Subcutaneous abdominal adipose tissue (tissue), 5 donors: ENCODE results near the gene OLA1.

Experiments used
- H3K27ac ChIP-seq: one replicate; pipeline ENCODE4 v1.7.0; 2013; ENCODE audit warnings: low read depth, mild to moderate bottlenecking, inconsistent platforms, low read length, moderate library complexity
- H3K27me3 ChIP-seq, 5 donors: one replicate each; pipeline ENCODE4 v1.7.0; 2013; ENCODE audit warnings: low read length in 5 of 5, inconsistent platforms in 1 of 5; ENCODE audit not compliant: control insufficient read depth in 5 of 5, insufficient read depth in 4 of 5
- H3K36me3 ChIP-seq, 5 donors: one replicate each; pipeline ENCODE4 v1.7.0; 2013; ENCODE audit warnings: low read length in 5 of 5; ENCODE audit not compliant: control insufficient read depth in 5 of 5, insufficient read depth in 5 of 5
- H3K4me1 ChIP-seq, 5 donors: one replicate each; pipeline ENCODE4 v1.7.0; 2013; ENCODE audit warnings: low read length in 5 of 5, mild to moderate bottlenecking in 3 of 5, moderate library complexity in 1 of 5; ENCODE audit not compliant: control insufficient read depth in 5 of 5, insufficient read depth in 5 of 5
- H3K4me3 ChIP-seq, 5 donors: one replicate each; pipeline ENCODE4 v1.7.0; 2013; ENCODE audit warnings: low read length in 5 of 5, low read depth in 1 of 5
- H3K9ac ChIP-seq, 5 donors: one replicate each; pipeline ENCODE4 v1.7.0; 2013; ENCODE audit warnings: low read length in 5 of 5, mild to moderate bottlenecking in 4 of 5, moderate library complexity in 3 of 5
- H3K9me3 ChIP-seq, 5 donors: one replicate each; pipeline ENCODE4 v1.7.0; 2013; ENCODE audit warnings: low read length in 5 of 5; ENCODE audit not compliant: control insufficient read depth in 5 of 5
- donor health status: healthy.
- donor health status: healthy.
- donor health status: healthy.
- donor health status: healthy.
- donor health status: healthy.

Gene OLA1

GRCh38 chr2:174142290-174142689 is 106.0 kb downstream of the OLA1 start:
- no peaks in the 10 kb centered on the region for H3K27me3 ChIP-seq

GRCh38 chr2:174138161-174138560 is 110.2 kb downstream of the OLA1 start:
- H3K36me3 ChIP-seq = peaks cover 0 to 4% (median 0%) of the 10 kb centered on the region in 5 donors
- peaks cover 0 to 4% (median 0%) of the 10 kb centered on the region in 5 donors for H3K9me3 ChIP-seq
- peaks cover 0 to 6% (median 0%) of the 10 kb centered on the region in 5 donors for H3K4me1 ChIP-seq
- H3K27ac ChIP-seq = no peak overlapping the region
- H3K27me3 ChIP-seq = no peaks in the 10 kb centered on the region
- no peak overlapping the region for H3K9ac ChIP-seq
- H3K4me3 ChIP-seq = no peak overlapping the region

More at GRCh38 chr2:174142290-174142689, 106.0 kb downstream of the OLA1 start:
- Histone ChIP-seq H3K9me3 (peaks cover 0 to under 1% (median 0%) of the 10 kb centered on the region in 5 donors), H3K27ac (no peak overlapping the region), H3K9ac (no peak overlapping the region), H3K36me3 (peaks cover 0 to under 1% (median 0%) of the 10 kb centered on the region in 5 donors), H3K4me1 (peaks cover 0 to 6% (median 0%) of the 10 kb centered on the region in 5 donors), H3K4me3 (no peak overlapping the region)

GRCh38 chr2:174135981-174136380 is 112.4 kb downstream of the OLA1 start:
- Histone ChIP-seq H3K9ac (no peak overlapping the region), H3K4me1 (no peaks in the 10 kb centered on the region)

GRCh38 chr2:174125090-174125489 is 123.2 kb downstream of the OLA1 start:
- no peak overlapping the region for H3K4me3 ChIP-seq
- no peak overlapping the region for H3K27ac ChIP-seq
- no peaks in the 10 kb centered on the region for H3K4me1 ChIP-seq
- no peaks in the 10 kb centered on the region for H3K9me3 ChIP-seq
- no peaks in the 10 kb centered on the region for H3K36me3 ChIP-seq
- no peaks in the 10 kb centered on the region for H3K27me3 ChIP-seq
- H3K9ac ChIP-seq = no peak overlapping the region

More at GRCh38 chr2:174135981-174136380, 112.4 kb downstream of the OLA1 start:
- Histone ChIP-seq H3K27ac (no peak overlapping the region), H3K36me3 (peaks cover 0 to 4% (median 0%) of the 10 kb centered on the region in 5 donors), H3K27me3 (no peaks in the 10 kb centered on the region), H3K9me3 (peaks cover 0 to 4% (median 0%) of the 10 kb centered on the region in 5 donors), H3K4me3 (no peak overlapping the region)

- Histone ChIP-seq H3K4me3 (no peak overlapping the region), H3K9ac (no peak overlapping the region), H3K27ac (no peak overlapping the region), H3K4me1 (no peaks in the 10 kb centered on the region), H3K36me3 (no peaks in the 10 kb centered on the region), H3K9me3 (no peaks in the 10 kb centered on the region), H3K27me3 (no peaks in the 10 kb centered on the region)
Measured at GRCh38 chr2:174124181-174124580, 124.2 kb downstream of the OLA1 start.

- no peaks in the 10 kb centered on the region for H3K27me3 ChIP-seq
Measured at GRCh38 chr2:174122185-174122584, 126.1 kb downstream of the OLA1 start.

GRCh38 chr2:174121612-174122011 is 126.7 kb downstream of the OLA1 start:
- Histone ChIP-seq H3K4me1 (no peaks in the 10 kb centered on the region), H3K4me3 (no peak overlapping the region), H3K9me3 (no peaks in the 10 kb centered on the region), H3K27ac (no peak overlapping the region), H3K27me3 (no peaks in the 10 kb centered on the region), H3K36me3 (no peaks in the 10 kb centered on the region), H3K9ac (no peak overlapping the region)

More at GRCh38 chr2:174122185-174122584, 126.1 kb downstream of the OLA1 start:
- Histone ChIP-seq H3K27ac (no peak overlapping the region), H3K4me1 (no peaks in the 10 kb centered on the region), H3K9me3 (no peaks in the 10 kb centered on the region), H3K4me3 (no peak overlapping the region), H3K9ac (no peak overlapping the region), H3K36me3 (no peaks in the 10 kb centered on the region)

- Histone ChIP-seq H3K4me1 (no peaks in the 10 kb centered on the region), H3K27ac (no peak overlapping the region), H3K9ac (no peak overlapping the region), H3K27me3 (no peaks in the 10 kb centered on the region), H3K4me3 (no peak overlapping the region), H3K36me3 (no peaks in the 10 kb centered on the region), H3K9me3 (no peaks in the 10 kb centered on the region)
Measured at GRCh38 chr2:174121175-174121574, 127.2 kb downstream of the OLA1 start.

GRCh38 chr2:174120346-174120745 is 128.0 kb downstream of the OLA1 start:
- no peak overlapping the region for H3K4me3 ChIP-seq
- H3K9ac ChIP-seq = no peak overlapping the region
- no peaks in the 10 kb centered on the region for H3K4me1 ChIP-seq
- no peak overlapping the region for H3K27ac ChIP-seq
- no peaks in the 10 kb centered on the region for H3K9me3 ChIP-seq
- no peaks in the 10 kb centered on the region for H3K27me3 ChIP-seq
- no peaks in the 10 kb centered on the region for H3K36me3 ChIP-seq

- Histone ChIP-seq H3K36me3 (no peaks in the 10 kb centered on the region), H3K27me3 (no peaks in the 10 kb centered on the region), H3K4me3 (no peak overlapping the region), H3K4me1 (no peaks in the 10 kb centered on the region), H3K27ac (no peak overlapping the region), H3K9me3 (no peaks in the 10 kb centered on the region), H3K9ac (no peak overlapping the region)
Measured at GRCh38 chr2:174117951-174118930, 130.1 kb downstream of the OLA1 start.
